ENCODE data around the gene TMEM140.
"Not testable (repeated sequence)": the region's sequence is repeated elsewhere in the genome, so short reads cannot be mapped to it uniquely, and the experiment has no call there.

The TMEM140 gene

DNA sequence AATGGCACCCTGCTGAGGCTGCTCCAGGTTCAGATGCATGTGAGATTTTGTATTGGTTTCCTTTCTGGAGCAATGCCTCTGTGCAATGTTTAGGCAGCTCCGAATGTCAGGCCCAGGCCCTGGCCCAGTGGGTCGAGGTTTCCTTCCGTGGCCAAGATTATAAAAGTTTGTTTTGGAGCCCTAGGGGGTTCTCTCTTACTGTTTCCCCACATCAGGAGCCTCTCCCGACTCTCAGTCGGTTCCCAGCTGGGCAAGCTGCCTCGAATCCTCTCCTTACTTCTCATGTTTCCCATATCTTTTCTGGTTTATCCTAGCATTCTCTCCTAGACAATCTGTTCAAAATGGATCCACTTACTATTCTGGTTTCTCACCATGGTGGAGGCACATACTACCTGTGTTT is 11.0 kb downstream of the TMEM140 start:
- DNase-seq (ENCODE audit: low read depth), result no peak

DNA sequence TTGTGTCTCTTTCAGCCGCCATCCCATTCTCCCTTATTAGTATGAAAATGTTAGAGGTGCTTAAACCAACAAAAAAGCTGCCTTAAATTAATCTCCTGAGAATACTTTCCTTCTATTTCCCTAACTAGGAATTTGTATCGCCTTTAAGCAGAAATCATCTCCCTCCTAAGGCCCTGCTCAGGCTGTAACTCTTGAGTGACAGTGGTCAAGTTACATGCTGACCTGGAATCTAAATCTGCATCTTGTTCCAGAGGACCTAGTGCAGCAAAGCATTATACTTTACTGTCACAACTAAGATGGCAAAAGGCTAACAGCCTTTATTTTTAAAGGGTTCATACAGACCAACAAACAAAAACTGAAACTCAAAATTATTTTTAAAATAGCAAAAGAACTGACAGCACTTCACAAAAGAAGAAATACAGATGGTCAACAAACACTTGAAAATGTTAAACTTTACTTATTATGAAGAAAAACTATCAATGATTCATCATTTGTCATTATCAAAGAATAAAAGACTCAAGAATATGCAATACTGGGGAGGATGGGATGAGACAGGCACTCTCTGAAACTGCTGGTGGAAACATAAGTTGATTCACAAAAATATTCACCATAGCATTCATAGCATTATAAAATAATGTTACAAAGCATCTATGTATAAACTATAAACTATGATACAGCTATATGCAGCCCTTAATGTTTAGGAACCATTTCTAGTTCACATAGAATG is 11.7 kb downstream of the TMEM140 start:
- no peak for DNase-seq (ENCODE audit: low read depth)

DNA sequence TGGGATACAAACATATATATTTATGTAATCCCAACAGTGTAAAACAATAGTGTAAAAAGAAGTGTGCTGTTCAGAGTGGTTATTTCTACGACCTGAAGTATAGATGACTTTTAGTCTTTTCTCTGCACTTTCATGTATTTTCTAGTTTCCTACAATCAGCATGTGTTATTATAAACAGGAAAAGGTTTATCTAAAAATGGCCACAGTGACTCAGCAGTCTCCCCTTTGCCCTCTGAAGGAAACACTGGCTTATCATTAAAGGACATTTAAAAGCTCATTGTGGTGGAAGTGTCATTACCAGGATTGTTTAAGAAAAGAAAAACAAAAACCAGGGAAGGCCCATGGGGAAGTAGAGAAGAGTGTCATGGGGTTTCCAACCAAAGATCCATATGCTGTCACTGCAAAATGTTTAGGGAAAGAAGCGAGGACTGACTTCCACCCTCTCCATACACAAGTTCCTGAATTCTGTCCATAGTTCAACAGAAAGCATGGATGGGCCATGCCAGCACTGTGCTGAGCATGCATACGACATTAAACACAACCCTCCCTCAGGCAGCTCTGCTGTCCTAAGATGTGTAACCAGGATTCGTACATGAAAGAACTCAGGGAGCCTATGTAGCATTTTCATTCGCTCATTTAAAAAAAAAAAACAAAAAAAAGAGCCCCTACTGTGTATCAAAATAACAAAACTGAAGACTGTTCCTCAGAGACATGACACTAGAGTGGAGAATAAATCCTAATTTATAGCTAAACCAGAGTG is 12.4 kb downstream of the TMEM140 start:
- no peak for DNase-seq (ENCODE audit: low read depth)

- DNase-seq (ENCODE audit: low read depth), result no peak
These were observed 13.2 kb downstream of the TMEM140 start for GRCh38 chr7:135160858-135161653.

- DNase-seq (ENCODE audit: low read depth), result no peak
These were observed 13.8 kb downstream of the TMEM140 start for GRCh38 chr7:135161669-135162068.

DNA sequence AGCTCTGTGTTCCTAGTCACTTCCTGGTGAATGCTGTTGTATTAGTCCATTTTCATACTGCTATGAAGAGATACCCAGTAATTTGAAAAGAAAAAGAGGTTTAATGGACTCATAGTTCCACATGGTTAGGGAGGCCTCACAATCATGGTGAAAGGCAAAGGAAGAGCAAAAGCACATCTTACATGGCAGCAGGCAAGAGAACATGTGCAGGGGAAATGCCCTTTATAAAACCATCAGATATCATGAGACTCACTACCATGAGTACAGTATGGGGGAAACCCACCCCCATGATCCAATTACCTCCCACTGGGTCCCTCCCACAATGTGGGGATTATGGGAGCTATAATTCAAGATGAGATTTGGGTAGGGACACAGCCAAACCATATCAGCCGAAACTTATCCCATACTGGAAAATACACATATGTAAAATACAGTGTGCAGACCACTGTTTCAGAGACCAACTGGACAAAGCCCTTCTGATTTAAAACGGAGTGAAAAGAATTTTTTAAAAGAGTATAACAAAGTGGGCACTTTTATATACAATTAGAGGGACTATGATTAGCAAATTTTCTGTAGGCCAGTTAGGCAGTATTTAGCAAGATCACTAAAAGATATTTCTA is 14.6 kb downstream of the TMEM140 start:
- no peak for DNase-seq (ENCODE audit: low read depth)

- DNase-seq (ENCODE audit: low read depth), result no peak
These were observed 16.6 kb downstream of the TMEM140 start for GRCh38 chr7:135164357-135165061.

DNA sequence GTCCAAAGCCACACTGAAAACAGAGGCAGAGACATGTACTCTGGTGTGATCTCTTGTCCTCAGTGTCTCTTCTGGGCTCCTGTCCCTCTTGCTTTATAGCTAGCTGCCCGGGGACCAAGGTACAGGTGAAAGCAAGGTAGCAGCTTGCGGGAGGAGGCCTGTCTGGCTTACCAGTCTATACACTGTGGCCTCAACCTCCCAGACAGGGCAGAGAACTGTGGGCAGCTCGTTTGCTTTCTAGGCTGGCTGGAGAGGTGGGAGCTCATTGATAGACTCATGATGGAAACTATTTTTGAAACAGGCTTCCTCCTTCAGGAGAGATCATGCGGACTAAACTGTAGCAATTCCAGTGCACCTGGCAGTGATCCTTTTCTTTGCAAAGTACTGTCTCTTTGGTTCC is 18.0 kb downstream of the TMEM140 start:
- DNase-seq (ENCODE audit: low read depth), result no peak

GRCh38 chr7:135166338-135166990 is 18.6 kb downstream of the TMEM140 start:
- no peak for DNase-seq (ENCODE audit: low read depth)

DNA sequence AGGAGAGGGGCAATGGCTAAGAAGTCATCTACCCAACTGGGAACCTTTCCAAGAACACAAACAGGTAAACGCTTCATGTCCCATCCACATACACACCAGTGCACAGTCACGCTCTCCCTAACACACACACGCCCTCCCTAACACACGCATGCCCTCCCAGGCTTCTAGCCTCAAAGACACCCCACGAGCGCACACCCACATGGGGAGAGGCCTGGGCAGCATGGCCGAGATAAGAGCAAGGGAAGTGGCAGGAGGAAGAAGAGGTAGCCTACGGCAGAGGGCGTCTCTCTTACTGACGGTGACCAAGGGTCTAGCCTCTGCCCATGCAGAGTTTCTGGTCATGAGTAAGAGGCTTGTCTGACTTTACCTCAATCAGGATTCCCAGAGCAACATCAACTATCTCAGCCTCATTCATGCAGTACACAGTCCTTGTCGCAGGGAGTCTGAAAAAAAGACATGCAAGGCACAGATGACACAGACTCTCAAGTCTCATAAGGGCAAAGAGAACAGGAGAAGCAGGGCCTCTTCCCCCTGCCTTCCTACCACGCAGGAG is 19.6 kb downstream of the TMEM140 start:
- no peak for DNase-seq (ENCODE audit: low read depth)

- no peak for DNase-seq (ENCODE audit: low read depth)
These were observed 20.1 kb downstream of the TMEM140 start for GRCh38 chr7:135168001-135168400.

DNA sequence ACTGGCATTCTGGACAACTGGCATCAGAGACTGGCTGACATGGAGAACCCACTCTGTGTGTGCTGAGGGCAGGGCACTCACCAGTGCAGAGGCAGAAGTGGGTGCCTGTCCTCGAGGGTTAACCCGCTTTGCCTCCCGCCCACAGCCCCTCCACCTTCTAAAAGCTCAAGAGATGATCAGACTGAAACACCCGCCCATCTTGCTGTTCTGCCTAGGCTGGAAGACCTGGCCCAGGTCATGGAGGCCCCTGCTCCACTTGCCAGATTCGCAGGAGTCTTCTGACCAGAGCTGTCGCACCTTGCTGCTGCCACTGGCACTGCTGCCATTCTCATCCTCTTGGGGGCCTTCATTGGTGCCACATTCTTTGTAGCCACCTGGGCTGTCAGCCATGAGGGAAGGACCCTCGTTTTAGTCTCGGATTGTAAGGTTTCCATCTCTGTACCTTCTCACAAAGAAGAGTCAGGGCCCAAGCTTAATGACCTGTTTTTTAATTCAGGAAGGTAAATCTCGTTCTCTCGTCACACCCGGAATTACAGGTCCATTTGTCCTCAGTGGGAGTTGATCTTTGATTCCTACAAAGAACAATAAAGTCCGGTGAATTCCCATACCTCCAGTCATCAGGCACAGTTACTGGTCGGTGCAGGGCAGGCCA is 20.7 kb downstream of the TMEM140 start:
- no peak for DNase-seq (ENCODE audit: low read depth)

GRCh38 chr7:135169141-135169963 is 21.5 kb downstream of the TMEM140 start:
- DNase-seq (ENCODE audit: low read depth), result peak; percentile 33

- no peak for DNase-seq (ENCODE audit: low read depth)
These were observed 22.0 kb downstream of the TMEM140 start for GRCh38 chr7:135169964-135170273.

DNA sequence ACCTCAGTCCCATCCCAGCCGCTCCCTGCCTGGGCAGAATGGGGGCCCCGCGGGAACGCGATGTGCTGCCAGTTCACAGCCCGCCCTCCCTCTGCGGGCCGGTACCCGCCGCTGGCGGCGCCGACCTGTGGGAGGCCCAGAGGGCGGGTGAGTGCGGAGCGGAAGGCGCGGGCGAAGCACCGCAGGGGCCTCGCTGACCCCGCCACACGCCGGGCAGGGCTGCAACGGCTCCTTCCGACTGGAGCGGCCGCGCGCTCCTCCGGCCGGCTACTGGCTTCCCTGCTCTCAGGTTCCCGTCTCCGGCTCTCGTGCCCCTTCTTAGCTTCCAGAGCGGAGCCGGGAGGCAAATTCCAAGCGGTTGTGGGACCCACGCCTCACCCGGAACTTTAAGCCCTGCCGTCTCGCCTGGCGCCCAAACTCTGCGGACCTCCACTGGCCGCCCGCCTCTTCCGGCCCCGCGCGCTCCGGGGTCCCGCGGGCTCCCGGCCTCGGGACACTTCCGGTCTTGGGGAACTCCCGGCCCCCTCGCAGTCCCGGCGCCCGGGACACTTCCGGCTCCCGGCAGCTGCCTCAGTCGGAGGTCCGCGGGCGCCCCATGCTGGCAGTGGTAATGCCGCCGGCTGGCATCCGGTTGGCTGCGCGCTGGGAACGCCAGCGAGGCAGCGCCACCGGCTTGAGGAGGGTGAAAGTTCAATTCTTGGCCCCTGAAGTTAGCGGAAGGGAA is 22.6 kb downstream of the TMEM140 start, which contains the start of gene CYREN:
CYREN (minus strand) TSS at position 434 of the 724 bp plus-strand sequence. CDS start 1,785 bp downstream, outside the sequence.
- DNase-seq (ENCODE audit: low read depth), result peak; percentile 79

DNA sequence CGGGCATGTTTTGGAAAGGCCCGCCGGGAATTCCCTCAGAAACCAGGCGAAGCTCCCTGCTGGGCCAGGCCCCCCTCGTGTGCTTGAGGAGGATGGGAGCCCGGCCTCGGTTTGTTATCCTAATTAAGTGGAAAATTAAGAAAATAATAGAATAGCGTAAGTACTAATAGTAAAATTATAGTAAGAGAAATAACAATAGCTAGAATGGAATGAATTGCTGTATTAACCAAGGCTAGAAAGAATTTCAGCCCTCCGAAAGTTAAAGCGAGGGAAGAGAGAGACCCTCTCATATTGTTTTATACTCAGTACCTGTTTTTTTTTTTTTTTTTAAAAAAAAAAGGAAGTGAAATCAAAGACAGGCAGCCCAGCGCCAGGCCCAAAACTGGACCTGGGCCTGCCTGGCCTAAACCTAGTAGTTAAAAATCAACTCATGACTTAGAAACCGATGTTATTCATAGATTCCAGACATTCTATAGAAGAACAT is 23.2 kb downstream of the TMEM140 start:
- DNase-seq (ENCODE audit: low read depth), result not testable (repeated sequence)

GRCh38 chr7:135171581-135172291 is 23.9 kb downstream of the TMEM140 start:
- not testable (repeated sequence) for DNase-seq (ENCODE audit: low read depth)

DNA sequence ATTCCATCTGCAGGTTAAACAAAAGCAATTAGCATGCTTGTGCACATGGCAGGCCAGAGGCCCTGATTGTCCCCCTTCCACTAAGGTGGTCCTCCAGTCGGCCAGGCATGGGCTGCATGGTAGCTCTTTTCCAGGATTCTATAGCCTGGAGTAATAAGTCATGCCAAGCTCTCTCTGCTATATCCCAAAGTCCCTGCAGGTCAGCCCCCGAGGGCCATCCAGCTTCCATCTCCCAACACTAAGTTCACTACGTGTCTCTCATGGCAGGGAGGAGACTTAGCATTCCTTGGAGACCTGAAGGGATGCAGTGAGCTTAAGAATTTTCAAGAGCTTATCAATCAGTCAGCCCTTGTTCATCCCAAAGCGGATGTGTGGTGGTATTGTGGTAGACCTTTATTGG is 26.0 kb downstream of the TMEM140 start:
- not testable (repeated sequence) for DNase-seq (ENCODE audit: low read depth)
